KG1 (cell line): ENCODE results near the gene PPP2R2D.
"Not testable (repeated sequence)": the region's sequence is repeated elsewhere in the genome, so short reads cannot be mapped to it uniquely, and the experiment has no call there.

Source experiments
- DNase-seq: peaks from one replicate; lab custom pipeline; 2025; lab: John Stamatoyannopoulos, UW

The PPP2R2D gene

GRCh38 chr10:131977323-131978096, 76.7 kb downstream of the PPP2R2D start:
- DNase-seq: no peak

DNA sequence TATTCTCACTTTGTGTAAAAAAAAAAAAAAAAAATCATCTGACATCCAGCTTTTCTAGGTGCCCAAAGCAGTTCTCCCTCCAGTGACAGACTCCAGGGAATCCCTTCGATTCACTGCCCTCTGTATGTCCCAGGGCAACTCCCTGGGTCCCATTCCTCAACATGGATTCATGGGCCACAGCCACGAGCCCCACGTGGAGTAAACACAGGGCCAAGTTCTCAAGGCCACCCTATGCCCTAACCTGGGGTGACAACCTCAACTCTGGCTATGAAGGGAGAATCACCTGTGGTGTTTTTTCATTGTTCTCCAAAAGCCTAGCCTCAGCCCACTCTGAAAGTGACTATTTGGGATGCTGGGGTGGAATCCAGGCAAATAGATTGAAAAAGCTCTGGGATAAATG, 77.6 kb downstream of the PPP2R2D start:
- DNase-seq: no peak

- no peak for DNase-seq
Measured at GRCh38 chr10:131978851-131979250, 78.0 kb downstream of the PPP2R2D start.

DNA sequence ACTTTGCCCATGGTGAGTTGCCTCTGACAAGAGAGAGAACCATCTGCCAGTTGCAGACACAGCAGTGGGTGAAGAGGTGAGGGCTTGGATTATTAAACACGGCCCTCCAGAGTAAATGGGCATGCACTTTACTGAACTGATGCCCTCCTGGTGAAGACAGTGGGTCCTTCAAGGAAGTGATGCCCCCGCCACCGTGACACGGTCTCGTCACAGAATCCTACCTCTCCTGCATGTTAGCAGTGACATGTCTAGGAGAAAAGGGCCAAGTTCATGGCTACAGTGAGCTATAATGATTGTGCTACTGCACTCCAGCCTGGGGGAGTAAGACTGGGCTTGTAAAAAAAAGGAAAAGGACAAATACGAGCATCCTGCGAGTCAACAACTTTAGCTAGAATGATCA, 78.5 kb downstream of the PPP2R2D start:
- no peak for DNase-seq

GRCh38 chr10:131979821-131980270, 79.0 kb downstream of the PPP2R2D start:
- no peak for DNase-seq

- no peak for DNase-seq
Measured at GRCh38 chr10:131980321-131980720, 79.5 kb downstream of the PPP2R2D start.

GRCh38 chr10:131980761-131981428, 80.1 kb downstream of the PPP2R2D start:
- DNase-seq: no peak

- peak; percentile 81 for DNase-seq
Measured at GRCh38 chr10:131981429-131982184, 80.8 kb downstream of the PPP2R2D start, which contains the start of gene BNIP3. Gene BNIP3 (minus strand): TSS chr10:131981923. CDS start chr10:131981806, 117 bp downstream.

- DNase-seq: no peak
Measured at GRCh38 chr10:131982185-131982756, 81.5 kb downstream of the PPP2R2D start.

GRCh38 chr10:131982796-131983195, 82.0 kb downstream of the PPP2R2D start:
- no peak for DNase-seq

DNA sequence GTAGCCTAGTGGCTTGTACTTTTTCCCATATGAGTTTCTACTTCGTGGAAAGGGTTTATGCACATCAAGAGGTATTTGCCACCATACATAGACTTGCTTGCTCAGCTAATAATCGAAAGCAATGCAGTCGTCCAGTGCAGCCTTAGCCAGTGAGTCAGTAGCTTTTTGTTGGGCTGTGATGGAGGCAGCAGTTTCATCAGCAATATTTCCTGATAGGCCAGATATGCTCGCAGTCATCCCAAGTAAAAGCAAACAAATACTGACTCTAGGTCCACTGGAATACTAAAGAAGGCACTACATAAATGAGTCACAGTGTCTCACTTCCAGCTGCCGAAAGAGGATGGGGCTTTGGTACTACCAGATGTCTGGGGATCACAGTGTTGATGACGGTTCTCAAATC, 83.0 kb downstream of the PPP2R2D start:
- DNase-seq: no peak

GRCh38 chr10:131986851-131987250, 86.0 kb downstream of the PPP2R2D start:
- not testable (repeated sequence) for DNase-seq

DNA sequence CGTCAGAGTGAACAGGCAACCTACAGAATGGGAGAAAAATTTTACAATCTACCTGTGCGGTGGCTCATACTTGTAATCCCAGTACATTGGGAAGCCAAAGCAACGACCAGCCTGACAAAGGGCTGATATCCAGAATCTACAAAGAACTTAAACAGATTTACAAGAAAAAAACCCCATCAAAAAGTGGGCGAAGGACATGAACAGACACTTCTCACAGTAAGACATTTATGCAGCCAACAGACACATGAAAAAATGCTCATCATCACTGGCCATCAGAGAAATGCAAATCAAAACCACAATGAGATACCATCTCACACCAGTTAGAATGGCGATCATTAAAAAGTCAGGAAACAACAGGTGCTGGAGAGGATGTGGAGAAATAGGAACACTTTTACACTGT, 86.5 kb downstream of the PPP2R2D start:
- not testable (repeated sequence) for DNase-seq

DNA sequence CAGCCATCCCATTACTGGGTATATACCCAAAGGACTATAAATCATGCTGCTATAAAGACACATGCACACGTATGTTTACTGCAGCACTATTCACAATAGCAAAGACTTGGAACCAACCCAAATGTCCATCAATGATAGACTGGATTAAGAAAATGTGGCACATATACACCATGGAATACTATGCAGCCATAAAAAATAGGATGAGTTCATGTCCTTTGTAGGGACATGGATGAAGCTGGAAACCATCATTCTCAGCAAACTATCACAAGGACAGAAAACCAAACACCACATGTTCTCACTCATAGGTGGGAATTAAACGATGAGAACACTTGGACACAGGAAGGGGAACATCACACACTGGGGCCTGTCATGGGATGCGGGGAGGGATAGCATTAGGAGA, 87.0 kb downstream of the PPP2R2D start:
- not testable (repeated sequence) for DNase-seq

DNA sequence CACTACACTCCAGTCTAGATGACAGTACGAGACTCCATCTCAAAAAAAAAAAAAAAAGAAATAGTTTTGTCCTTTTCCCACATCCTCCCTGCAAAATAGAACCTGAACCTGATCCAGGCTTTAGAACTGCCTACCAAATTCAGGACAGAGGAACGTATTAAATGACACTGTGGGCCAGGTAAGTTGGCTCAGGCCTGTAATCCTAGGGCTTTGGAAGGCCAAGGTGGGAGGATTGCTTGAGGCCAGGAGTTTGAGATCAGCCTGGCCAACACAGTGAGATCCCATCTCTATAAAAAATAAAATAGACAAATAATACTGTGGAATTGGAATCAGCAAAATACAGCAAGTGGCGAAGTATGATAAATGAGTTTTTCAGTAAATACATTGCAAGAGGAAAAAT, 90.9 kb downstream of the PPP2R2D start:
- no peak for DNase-seq

- no peak for DNase-seq
Measured at GRCh38 chr10:131993275-131993674, 92.5 kb downstream of the PPP2R2D start.

- DNase-seq: no peak
Measured at GRCh38 chr10:131994435-131994834, 93.6 kb downstream of the PPP2R2D start.

- no peak for DNase-seq
Measured at GRCh38 chr10:131996466-131997365, 95.9 kb downstream of the PPP2R2D start.

- no peak for DNase-seq
Measured at GRCh38 chr10:131997366-131998049, 96.7 kb downstream of the PPP2R2D start.

GRCh38 chr10:131998050-131998844, 97.4 kb downstream of the PPP2R2D start:
- no peak for DNase-seq
